Transverse colon (tissue), 4 donors: ENCODE data around the gene YBX3.

ENCODE experiments used
- POLR2AphosphoS5 ChIP-seq, 3 donors: sonication (generic); formaldehyde crosslinking; IDR thresholded peaks; one replicate each; pipeline ENCODE4 v1.6.1; 2016; ENCODE audit warnings: antibody characterized with exemption in 3 of 3
- TF ChIP-seq, protein P1 (sequence below), 5 experiments: fragments of 200-600 bp in 3 of 5; fragments of 450-650 bp in 2 of 5; sonication (generic) in 3 of 5; IDR thresholded peaks; 1 replicate in 2 of 5; 2 replicates in 3 of 5; pipeline ENCODE4 v1.5.1; 2016 to 2017; ENCODE audit warnings: antibody characterized with exemption in 5 of 5, inconsistent platforms in 3 of 5, mild to moderate bottlenecking in 2 of 5, moderate library complexity in 1 of 5

DNA sequence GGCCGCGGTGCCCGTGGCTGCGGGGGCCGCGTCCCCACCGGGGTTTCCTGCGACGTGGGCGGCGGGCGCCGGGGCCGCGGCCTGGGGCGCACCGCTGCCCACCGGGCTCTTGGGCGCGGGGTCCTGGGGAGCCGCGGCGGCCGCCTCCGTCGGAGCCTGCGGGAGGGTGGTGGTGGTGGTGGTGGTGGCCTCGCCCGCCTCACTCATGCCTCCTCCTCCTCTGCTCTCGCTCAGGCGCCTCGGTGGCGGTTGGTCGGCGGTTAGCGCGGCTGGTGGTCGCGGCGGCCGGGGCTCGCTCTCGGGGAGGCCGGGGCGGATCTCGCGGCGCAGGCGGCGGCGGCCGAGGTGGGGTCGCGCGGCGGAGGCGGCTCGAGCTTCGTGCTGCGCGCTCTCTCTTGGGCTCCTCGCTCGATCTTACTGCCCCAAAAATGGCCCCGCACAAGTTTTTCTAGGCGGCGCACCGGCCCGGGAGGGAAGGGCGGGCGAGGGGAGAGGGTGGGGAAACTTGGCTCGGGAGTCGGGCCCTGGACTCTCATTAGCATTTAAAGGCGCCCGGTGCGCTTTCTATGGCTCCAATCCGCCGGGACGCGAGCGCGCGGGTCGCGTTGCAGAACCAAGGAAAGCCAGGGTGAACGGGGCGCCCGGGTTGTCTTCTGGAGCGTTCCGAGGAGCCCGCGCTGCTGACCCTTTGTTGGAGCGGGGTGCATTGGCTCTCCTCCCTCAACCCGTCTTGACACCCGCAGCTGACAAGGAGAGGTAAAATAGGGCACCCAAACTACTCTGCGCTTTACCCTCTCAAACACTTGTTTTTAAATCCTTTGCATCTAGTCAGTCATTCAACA is at the start of gene YBX3:
- peak; percentile 69 to 88 (median 78) for TF ChIP-seq POLR2AphosphoS5 (IDR thresholded peaks at IDR 0.05)
- TF ChIP-seq, protein P1, sequence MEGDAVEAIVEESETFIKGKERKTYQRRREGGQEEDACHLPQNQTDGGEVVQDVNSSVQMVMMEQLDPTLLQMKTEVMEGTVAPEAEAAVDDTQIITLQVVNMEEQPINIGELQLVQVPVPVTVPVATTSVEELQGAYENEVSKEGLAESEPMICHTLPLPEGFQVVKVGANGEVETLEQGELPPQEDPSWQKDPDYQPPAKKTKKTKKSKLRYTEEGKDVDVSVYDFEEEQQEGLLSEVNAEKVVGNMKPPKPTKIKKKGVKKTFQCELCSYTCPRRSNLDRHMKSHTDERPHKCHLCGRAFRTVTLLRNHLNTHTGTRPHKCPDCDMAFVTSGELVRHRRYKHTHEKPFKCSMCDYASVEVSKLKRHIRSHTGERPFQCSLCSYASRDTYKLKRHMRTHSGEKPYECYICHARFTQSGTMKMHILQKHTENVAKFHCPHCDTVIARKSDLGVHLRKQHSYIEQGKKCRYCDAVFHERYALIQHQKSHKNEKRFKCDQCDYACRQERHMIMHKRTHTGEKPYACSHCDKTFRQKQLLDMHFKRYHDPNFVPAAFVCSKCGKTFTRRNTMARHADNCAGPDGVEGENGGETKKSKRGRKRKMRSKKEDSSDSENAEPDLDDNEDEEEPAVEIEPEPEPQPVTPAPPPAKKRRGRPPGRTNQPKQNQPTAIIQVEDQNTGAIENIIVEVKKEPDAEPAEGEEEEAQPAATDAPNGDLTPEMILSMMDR (IDR thresholded peaks at IDR 0.05): no peak
